GM12872 (cell line): ENCODE results near the gene AKR7A2.

Source experiments
- CTCF ChIP-seq: IDR thresholded peaks from 3 replicates; pipeline ENCODE4 v1.5.1; 2011; ENCODE audit warnings: low read depth, mild to moderate bottlenecking, low read length, moderate library complexity; ENCODE audit not compliant: insufficient read depth

AKR7A2 gene

GRCh38 chr1:19255288-19255687 lies 56.7 kb downstream of the AKR7A2 start:
- TF ChIP-seq CTCF: no peak

- no peak for TF ChIP-seq CTCF
Observed at GRCh38 chr1:19254416-19254815, 57.5 kb downstream of the AKR7A2 start.
